Omental fat pad (tissue), 4 donors: ENCODE results near the gene DDX10. TPM values are rescaled to one million over a fixed set of nuclear protein-coding genes. Genes with fewer than 3 reads are reported as not detected.
"Not testable (repeated sequence)": the region's sequence is repeated elsewhere in the genome, so short reads cannot be mapped to it uniquely, and the experiment has no call there.

ENCODE experiments used
- ATAC-seq: fragments of 150-250 bp; one replicate; pipeline ENCODE4 v1.9.1; 2016; ENCODE audit warnings: mild to moderate bottlenecking, moderate library complexity; ENCODE audit not compliant: low FRiP score
- DNase-seq: peaks from one replicate; pipeline ENCODE4 v3.0.0-alpha.2; 2019; ENCODE audit warnings: low spot score
- total RNA-seq, 4 donors: library from RNA; depleted of rRNA; stranded (reverse); fragments of >200 nt; gene quantifications; one replicate each; pipeline ENCODE4 v1.1.0, GENCODE V29; 2016
- TF ChIP-seq, protein P1 (sequence below), 3 donors: fragments of 450-650 bp; IDR thresholded peaks; one replicate each; pipeline ENCODE4 v1.5.1; 2016 to 2017; ENCODE audit warnings: antibody characterized with exemption in 3 of 3, mild to moderate bottlenecking in 3 of 3, moderate library complexity in 2 of 3

Gene DDX10
- total RNA-seq, 4 donors from 2014 or later = 20.2 to 60.6 (median 26.5) TPM

GRCh38 chr11:108813086-108813485 is 148.2 kb downstream of the DDX10 start:
- DNase-seq (no peak), ATAC-seq (no peak)
- TF ChIP-seq, protein P1, sequence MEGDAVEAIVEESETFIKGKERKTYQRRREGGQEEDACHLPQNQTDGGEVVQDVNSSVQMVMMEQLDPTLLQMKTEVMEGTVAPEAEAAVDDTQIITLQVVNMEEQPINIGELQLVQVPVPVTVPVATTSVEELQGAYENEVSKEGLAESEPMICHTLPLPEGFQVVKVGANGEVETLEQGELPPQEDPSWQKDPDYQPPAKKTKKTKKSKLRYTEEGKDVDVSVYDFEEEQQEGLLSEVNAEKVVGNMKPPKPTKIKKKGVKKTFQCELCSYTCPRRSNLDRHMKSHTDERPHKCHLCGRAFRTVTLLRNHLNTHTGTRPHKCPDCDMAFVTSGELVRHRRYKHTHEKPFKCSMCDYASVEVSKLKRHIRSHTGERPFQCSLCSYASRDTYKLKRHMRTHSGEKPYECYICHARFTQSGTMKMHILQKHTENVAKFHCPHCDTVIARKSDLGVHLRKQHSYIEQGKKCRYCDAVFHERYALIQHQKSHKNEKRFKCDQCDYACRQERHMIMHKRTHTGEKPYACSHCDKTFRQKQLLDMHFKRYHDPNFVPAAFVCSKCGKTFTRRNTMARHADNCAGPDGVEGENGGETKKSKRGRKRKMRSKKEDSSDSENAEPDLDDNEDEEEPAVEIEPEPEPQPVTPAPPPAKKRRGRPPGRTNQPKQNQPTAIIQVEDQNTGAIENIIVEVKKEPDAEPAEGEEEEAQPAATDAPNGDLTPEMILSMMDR (IDR thresholded peaks at IDR 0.05) = no peak

- no peak for DNase-seq
- ATAC-seq = no peak
- TF ChIP-seq, protein P1 (IDR thresholded peaks at IDR 0.05) = no peak
Observed at GRCh38 chr11:108817976-108818375, 153.1 kb downstream of the DDX10 start.

GRCh38 chr11:108818971-108819370 is 154.1 kb downstream of the DDX10 start:
- ATAC-seq = no peak
- DNase-seq = no peak
- TF ChIP-seq, protein P1 (IDR thresholded peaks at IDR 0.05) = no peak

- no peak for ATAC-seq
- no peak for DNase-seq
- TF ChIP-seq, protein P1 (IDR thresholded peaks at IDR 0.05) = no peak
Observed at GRCh38 chr11:108819957-108820356, 155.1 kb downstream of the DDX10 start.

DNA sequence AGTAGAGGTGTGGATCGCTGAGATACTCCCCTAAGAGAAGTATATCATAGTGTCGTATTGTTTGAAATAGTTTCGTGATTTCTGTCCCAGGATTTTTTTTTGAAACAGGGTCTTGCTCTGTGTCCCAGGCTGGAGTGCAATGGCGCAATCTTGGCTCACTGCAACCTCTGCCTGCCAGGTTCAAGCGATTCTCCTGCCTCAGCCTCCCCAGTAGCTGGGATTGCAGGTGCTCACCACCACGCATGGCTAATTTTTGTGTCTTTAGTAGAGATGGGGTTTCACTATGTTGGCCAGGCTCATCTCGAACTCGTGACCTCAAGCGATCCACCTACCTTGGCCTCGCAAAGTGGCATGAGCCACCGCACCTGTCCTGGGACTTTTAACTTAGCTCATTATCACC is 159.1 kb downstream of the DDX10 start:
- ATAC-seq = not testable (repeated sequence)

DNA sequence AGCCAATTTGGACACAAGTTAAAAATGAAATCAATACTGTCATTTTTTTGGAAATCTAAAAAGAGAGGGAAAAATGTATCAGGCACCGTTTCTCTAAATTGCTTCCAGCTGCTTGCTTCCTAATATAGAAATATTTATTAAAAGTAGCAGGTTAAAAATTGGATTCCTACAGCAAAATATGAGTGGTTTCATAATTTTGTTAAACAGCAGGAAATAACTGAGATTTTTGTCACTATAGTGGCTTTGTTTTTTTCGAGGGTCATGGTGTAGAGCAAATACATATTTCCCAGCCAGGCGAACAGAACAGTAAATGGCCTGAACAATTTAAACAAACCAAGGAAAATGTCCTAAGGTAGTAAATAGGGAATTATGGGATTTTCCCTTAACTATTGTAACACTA is 159.7 kb downstream of the DDX10 start:
- ATAC-seq (no peak), DNase-seq (no peak)
- TF ChIP-seq, protein P1 (IDR thresholded peaks at IDR 0.05) = no peak

More for the DNA sequence above, 159.1 kb downstream of the DDX10 start:
- DNase-seq = not testable (repeated sequence)

GRCh38 chr11:108825381-108825780 is 160.5 kb downstream of the DDX10 start:
- TF ChIP-seq, protein P1 (IDR thresholded peaks at IDR 0.05) = no peak
- DNase-seq = no peak
- no peak for ATAC-seq

DNA sequence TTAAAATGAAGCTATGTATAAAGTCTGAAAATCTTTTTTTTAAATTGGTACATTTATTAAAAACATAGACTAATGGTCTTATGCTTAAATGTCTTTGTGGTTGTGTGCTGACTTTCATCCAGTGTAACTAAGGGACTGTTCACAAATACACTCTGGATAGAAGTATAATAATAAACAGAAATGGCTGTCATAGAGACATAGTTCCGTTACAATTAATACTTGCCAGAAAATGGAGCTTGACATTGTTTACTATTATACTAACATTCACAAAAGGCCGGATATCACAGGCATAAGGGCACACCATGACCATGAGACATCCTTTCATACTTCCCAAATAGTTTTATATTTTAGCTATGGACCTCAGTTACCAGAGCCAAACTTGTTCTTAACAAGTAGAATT is 161.3 kb downstream of the DDX10 start:
- TF ChIP-seq, protein P1 (IDR thresholded peaks at IDR 0.05) = no peak
- no peak for DNase-seq
- ATAC-seq = no peak
